ENCODE measurements around the gene THSD7B.

Gene THSD7B

GRCh38 chr2:137206069-137206468 is 440.7 kb downstream of the THSD7B start:
- DNase-seq: no peak

DNA sequence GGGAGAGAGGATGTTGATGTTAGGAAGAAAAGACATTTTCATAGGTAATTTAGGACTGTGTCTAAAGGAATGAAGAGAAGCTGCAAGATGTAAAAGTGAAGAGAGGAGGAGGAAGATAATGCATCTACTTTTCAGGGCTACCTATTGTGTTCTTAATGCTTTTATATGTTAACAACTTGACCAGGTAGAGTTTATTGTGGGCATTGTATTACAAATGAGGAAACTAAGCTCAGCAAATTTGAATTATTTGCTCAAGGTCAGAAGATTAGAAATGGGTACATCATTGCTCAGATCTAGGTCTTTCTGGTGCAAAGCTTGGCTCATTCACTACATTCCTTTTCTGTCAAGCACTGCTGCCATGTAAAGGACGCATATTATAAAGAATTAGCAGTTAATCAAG is 441.7 kb downstream of the THSD7B start:
- DNase-seq: no peak

DNA sequence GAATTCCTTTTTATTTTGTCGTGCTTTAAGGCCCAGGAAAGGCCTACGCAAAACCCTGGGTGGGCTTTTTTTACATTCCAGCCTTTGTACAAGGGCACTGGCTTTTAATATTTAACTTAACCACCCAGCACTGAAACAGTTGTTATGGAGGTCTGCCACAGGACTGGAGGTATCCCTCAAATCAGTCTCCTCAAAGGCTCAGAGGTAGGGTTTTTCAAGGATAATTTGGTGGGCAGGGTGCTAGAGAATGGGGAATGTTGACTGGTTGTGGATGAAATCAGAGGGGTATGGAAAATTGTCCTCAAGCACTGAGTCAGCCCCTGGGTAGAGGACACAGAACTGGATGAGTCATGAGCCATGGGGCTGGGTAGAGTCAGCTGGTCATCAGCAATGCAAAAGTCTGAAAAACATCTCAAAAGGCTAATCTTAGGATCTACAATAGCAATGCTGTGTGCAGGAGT is 443.1 kb downstream of the THSD7B start:
- no peak for DNase-seq

GRCh38 chr2:137210039-137210438 is 444.7 kb downstream of the THSD7B start:
- DNase-seq: no peak

DNA sequence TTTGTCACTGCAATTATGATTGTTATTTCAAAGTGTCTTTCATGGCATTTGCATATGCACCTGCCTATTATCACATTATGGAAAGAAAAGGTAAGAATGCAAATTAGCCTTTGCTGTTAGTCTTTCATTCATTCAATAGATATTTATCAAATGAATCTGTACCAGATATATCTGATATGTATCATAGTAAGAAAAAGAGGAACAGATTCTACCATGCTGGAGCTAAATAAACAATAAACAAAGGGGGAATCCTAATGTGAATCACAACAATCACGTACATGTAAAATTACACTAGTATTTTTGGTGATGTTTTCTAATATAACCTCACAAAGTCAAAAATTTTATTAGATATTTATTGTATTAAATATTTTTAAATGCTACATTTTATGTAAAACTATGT is 446.4 kb downstream of the THSD7B start:
- DNase-seq: no peak

DNA sequence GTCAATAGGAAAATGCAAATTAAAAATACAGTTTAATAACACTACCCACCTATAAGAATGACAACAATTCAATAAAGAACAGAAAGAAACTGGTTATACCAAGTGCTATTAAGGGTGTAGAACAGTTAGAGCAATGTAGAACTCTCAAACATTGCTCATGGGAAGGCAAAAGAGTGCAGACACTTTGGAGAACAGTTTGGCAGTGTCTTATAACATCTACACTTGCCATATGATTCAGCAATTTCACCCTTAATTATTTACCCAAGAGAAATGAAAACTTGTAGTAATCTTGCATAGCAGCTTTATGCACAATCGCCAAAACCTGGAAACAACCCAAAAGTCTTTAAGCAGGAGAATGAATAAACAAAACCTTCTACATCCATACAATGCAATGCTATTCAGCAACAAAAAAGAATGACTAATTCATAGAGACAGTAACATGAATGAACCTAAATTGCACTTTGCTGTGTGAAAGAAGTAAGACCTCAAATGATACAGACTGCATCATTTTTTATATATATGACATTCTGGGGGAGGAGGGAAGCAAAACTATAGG is 455.2 kb downstream of the THSD7B start:
- DNase-seq: no peak

DNA sequence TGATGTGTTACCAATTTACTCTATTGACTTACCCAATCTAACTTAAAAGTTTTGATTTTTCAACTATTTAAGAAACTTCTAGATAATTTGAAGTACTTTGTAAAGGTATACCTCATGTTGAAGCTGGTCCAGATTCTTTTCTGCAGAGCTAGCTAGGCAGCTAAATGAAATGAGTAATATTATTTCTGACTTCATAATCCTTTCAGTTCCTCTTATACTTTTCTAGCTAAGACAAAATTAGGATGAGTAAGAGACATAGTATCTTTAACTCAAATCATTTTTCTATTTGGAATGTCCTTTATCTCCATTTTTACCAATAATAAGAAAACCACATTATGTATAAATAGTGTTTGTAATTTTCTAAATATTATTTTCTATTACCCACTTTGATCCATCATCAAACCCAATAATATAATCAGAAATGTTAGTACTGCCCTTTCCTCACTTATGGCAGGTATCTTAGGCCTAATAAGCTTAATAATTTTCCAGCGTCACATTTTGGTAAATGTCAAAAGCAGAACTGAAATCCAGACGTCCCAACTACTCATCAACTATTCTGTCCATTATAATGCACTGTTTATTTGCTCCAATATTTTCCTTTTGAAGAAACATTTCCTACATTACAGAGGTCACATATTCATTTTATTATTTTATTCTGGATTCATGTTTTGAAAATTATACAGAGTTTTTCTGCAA is 456.6 kb downstream of the THSD7B start:
- no peak for DNase-seq

- DNase-seq: no peak
Measured at GRCh38 chr2:137223722-137224121, 458.4 kb downstream of the THSD7B start.

GRCh38 chr2:137228566-137228965 is 463.2 kb downstream of the THSD7B start:
- DNase-seq: no peak

DNA sequence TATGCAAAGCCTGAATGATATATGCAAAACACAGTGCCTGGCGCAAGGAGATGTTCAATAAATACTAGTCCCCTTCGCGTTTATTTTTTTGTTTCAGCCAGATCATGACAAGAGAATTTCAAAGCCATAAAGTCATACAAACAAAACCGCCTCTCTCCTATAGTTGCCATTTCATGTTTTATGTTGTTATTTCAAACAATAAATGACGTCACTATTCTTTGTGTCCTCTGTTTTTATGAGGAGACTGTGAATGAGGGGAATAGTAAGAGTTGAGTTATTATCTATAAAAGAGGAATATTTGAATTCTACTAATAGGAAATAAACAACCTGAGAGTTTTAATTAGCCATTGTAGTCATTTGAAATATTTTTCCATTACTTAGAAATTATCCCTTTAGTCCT is 464.5 kb downstream of the THSD7B start:
- no peak for DNase-seq

- DNase-seq: no peak
Measured at GRCh38 chr2:137231628-137232027, 466.3 kb downstream of the THSD7B start.

GRCh38 chr2:137232076-137232475 is 466.7 kb downstream of the THSD7B start:
- no peak for DNase-seq

- DNase-seq: no peak
Measured at GRCh38 chr2:137233091-137233490, 467.7 kb downstream of the THSD7B start.

GRCh38 chr2:137237055-137237454 is 471.7 kb downstream of the THSD7B start:
- DNase-seq: no peak

DNA sequence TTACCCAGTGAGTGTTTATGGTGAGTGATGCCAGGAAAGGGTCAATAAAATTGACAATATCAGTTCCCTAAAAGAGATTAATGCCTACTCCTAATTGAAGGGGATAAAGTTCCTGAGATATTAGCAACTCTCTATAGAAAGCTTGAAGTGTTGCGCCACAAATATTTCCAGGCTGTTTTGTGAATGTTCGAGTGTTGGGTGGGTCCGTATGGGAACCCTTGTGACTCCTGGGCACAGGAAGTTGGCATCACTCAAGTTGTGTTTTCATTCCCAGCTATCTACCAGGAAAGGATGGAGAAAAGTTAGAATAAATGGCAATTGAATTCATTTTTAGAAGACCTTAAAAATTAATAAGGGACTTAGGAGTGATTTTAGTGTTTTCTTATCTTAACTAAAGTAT is 472.7 kb downstream of the THSD7B start:
- DNase-seq: no peak

DNA sequence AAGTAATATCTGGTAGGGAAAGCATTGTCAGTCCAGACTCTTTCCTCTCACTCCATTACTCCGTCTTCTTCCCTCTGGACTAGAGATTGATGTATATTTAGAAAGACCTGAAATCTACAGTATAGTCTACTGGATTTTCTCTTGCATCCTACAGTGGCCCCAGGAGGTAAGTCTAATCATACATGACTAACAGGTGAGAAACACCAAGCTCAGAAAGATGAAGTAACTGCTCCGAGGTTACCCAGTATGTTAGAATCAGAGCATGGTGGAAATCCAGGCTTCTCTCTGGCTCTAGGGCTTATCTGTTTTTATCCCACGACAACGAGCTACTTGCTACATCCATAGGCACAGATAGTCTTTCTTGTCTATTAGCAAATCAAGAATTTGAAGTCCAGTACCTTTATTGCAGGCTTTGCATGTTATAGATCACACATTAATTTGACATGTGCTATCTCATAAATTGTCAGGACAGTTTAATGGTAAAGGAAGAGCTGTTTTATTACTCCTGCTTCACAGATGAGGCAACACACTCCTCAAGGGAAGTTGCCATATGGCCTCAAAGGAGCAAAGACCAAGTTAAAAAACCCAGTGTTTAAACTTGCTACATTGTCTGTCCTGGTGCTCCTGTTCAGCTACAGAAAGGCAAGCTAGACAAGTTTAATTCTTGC is 484.3 kb downstream of the THSD7B start:
- no peak for DNase-seq

DNA sequence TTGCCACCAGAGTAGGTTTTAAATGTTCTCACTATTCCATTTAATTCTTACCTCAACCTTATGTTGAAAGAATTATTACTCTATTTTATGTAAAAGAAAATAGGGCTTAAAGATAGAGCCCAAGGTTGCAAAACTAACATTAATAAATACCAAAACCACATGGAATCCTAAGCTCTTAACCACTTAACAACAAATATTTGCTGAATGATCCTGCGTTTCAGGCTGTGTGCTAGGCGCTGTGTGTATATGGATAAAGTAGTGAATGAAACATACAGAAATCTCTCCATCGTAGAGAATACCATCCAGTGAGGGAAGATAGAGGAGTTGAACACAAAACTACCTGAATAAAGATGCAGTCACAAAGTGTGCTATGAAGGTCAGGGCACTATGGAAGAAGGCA is 485.1 kb downstream of the THSD7B start:
- DNase-seq: no peak

GRCh38 chr2:137251045-137251444 is 485.7 kb downstream of the THSD7B start:
- DNase-seq: no peak

GRCh38 chr2:137252934-137253333 is 487.6 kb downstream of the THSD7B start:
- DNase-seq: no peak

GRCh38 chr2:137254052-137254451 is 488.7 kb downstream of the THSD7B start:
- no peak for DNase-seq

GRCh38 chr2:137255345-137255744 is 490.0 kb downstream of the THSD7B start:
- no peak for DNase-seq

DNA sequence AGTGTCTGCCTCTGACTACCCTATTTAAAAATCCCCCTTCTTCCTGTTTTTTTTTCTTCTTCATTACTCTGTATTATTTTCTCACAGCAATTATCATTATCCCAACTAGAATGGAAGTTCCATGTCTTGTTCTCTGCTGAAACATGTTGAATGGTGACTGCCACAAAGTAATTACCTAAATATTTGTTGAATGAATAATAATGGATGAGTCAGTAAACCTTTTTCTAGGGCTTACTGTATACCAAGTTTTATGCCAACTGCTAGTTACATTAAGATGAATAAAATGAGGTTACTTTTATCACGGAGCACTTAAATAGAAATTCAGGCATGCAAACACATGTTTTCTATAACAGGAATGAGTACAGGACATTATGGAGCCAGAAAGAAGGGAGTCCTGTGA is 490.6 kb downstream of the THSD7B start:
- no peak for DNase-seq

DNA sequence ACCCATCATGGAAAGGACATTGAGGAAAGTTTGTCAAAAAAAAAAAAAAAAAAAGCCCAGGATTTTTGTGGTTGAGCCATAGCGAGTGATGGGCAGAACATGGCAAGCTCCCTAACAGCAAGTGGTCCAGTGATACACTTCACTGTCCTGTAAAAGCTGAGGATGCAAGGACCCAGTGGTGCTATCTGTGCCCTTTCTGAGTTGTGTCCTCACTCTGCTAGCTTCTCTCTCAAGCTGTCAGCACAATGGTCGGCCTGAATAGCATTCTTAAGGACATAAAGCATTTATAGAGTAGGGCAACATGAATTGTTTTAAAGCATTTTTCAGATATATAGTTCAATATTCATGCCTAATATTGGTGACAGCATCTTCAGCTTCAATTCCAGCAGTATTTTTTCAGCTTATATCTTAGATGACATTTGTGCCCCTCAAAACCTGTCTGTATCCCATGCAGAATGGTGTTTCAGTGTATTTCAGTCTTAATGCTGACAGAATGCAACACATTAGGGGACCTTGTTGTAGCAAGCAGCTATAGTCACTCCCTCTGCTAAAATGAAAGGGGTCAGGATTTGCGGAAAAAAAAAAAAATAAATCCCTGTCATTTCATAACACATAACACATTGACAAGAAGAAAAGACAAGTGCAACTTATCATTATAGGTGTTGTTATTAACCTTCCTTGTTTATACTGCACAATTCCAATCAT is 496.7 kb downstream of the THSD7B start:
- DNase-seq: no peak

GRCh38 chr2:137262594-137262993 is 497.2 kb downstream of the THSD7B start:
- no peak for DNase-seq
